ENCODE data around the gene CNTN5.

Gene CNTN5

GRCh38 chr11:100383357-100383865, 1362.7 kb downstream of the CNTN5 start:
- no peak for DNase-seq

DNA sequence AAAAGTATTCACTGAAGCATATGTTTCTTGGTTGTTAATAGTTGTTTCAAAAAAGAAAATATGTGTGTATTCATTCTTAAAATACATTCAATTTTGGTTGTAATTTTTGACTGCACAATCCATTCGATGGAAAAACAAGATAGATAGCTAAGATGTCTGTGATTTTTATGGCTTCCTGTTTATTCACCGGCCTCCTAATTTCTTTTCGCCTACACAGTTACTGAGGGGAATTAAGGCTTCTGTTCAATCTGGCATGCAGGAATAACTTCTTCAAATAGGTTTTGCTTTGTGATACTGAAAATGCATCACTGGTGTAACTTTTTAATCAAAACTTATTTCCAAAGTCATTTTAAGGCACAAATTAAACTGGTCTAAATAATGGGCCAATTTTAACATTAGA, 1375.5 kb downstream of the CNTN5 start:
- DNase-seq, result no peak

DNA sequence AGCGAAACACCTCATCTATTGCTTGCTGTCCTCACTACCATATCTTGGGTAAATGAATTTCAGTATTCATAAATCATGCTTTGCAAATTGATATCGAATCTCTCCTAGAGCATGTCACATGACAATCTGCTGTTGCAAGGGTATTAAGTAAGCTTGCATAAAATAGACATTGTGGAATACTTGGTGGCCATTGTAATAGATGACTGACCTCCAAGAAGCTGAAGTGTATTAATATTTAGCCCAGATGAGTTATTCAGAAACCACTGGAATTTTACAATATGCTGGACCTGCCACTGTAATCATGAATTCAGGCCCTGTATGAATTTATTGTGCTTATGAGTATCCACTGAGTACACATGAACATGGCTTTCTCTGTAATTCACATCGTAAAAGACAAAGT, 1376.7 kb downstream of the CNTN5 start:
- no peak for DNase-seq

DNA sequence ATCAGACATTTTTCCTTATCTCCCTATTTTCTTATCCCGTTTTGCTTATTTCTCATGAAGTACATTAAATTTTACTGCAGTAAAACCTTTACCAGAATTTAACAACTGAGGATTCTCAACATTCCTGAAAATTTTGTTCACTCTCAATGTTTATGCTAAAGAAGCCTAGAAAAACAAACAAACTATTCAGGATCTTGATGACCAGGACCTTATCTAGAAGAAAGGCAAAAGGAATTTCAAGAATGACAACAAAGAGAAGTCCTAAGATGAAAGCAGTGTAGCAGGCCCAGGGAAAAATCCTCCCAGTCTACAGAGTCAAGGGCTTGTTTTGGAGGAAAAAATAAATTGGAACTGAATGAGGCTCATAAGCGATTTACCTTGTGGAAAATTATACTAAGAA, 1383.1 kb downstream of the CNTN5 start:
- DNase-seq, result no peak

DNA sequence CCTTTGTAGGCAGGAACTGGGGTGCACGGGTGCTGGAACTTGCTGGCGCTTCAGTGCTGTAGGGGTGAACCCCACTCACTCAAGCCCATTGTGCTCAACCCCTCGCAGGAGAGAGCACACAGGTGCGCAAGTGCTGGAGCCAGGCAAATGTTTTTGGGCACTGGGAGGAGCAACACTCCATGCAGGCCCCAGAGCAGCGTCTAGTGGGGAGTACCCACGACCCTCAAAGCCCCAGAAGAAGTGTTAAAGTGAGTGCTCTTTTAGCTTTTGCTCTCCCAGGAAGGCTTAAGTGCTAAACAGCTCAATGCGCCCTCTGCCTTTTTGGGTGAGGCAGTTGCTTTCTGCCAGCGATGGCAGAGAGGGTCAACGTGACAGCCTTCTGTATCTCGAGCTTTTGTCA, 1384.2 kb downstream of the CNTN5 start:
- DNase-seq, result no peak

Data from suppressor macrophage treated with lipopolysaccharide for 4 hours (primary cell).